Fibroblast of skin of abdomen (primary cell): Measurements from ENCODE around the gene MRPS24.
"Not testable (repeated sequence)": the region's sequence is repeated elsewhere in the genome, so short reads cannot be mapped to it uniquely, and the experiment has no call there.

Source experiments
- DNase-seq: peaks from one replicate; pipeline ENCODE4 v3.0.0-alpha.2; 2013

Gene MRPS24

GRCh38 chr7:43838201-43838658 is 31.1 kb downstream of the MRPS24 start:
- no peak for DNase-seq

- peak; percentile 10 for DNase-seq
These were observed 34.7 kb downstream of the MRPS24 start for GRCh38 chr7:43834463-43835251.

- not testable (repeated sequence) for DNase-seq
These were observed 38.4 kb downstream of the MRPS24 start for GRCh38 chr7:43830917-43831316.

GRCh38 chr7:43825391-43825808 is 43.9 kb downstream of the MRPS24 start:
- no peak for DNase-seq

GRCh38 chr7:43824963-43825362 is 44.4 kb downstream of the MRPS24 start:
- DNase-seq: no peak

- DNase-seq: not testable (repeated sequence)
These were observed 44.8 kb downstream of the MRPS24 start for GRCh38 chr7:43824513-43824912.

- DNase-seq: no peak
These were observed 45.4 kb downstream of the MRPS24 start for GRCh38 chr7:43823941-43824340.

GRCh38 chr7:43823425-43823824 is 45.9 kb downstream of the MRPS24 start:
- DNase-seq: not testable (repeated sequence)
